B cell (primary cell): Measurements from ENCODE around the gene ANXA4. TPM values are rescaled to one million over a fixed set of nuclear protein-coding genes. Genes with fewer than 3 reads are reported as not detected.
"Not testable (repeated sequence)": the region's sequence is repeated elsewhere in the genome, so short reads cannot be mapped to it uniquely, and the experiment has no call there.

ENCODE experiments used
- ATAC-seq: fragments of 200-7000 bp; cut with Tn5 transposase; one replicate; pipeline ENCODE4 v1.10.0; 2021; ENCODE audit warnings: low read depth, mild to moderate bottlenecking, moderate number of reproducible peaks, moderate library complexity
- CTCF ChIA-PET: fragments of 350-600 bp; sonication (Branson Sonifier 250); formaldehyde crosslinking; loops from one replicate; lab custom pipeline; 2021; ENCODE audit warnings: antibody characterized with exemption, inconsistent platforms; lab: Charles Lee
- POLR2A ChIA-PET: fragments of 350-600 bp; sonication (Branson Sonifier 250); formaldehyde crosslinking; loops from one replicate; lab custom pipeline; 2021; ENCODE audit warnings: antibody characterized with exemption; lab: Charles Lee
- DNase-seq: peaks from one replicate; pipeline ENCODE4 v3.0.0; 2013
- H2AFZ ChIP-seq: 2 replicates; pipeline ENCODE4 v1.6.1; 2012; ENCODE audit warnings: mild to moderate bottlenecking, low read depth, low read length; ENCODE audit not compliant: insufficient read depth, poor library complexity, severe bottlenecking
- H3K27ac ChIP-seq, 2 donors: 1 replicate in 1 of 2; 2 replicates in 1 of 2; pipeline ENCODE4 v1.5.1; 2012 to 2013; ENCODE audit warnings: low read length in 2 of 2, mild to moderate bottlenecking in 2 of 2, moderate library complexity in 1 of 2
- H3K27me3 ChIP-seq, 4 experiments: fragments of 200-600 bp in 1 of 4; sonication (generic) in 1 of 4; replicated peaks in 1 of 4; 1 replicate in 2 of 4; 2 replicates in 2 of 4; pipeline versions ENCODE4 v1.6.1 to v1.7.0; 2013 to 2016; ENCODE audit warnings: low read length in 3 of 4, mild to moderate bottlenecking in 2 of 4, mixed read lengths in 1 of 4, moderate library complexity in 1 of 4; ENCODE audit not compliant: insufficient read depth in 4 of 4, control insufficient read depth in 3 of 4; ENCODE audit errors: control extremely low read depth in 1 of 4
- H3K36me3 ChIP-seq, 2 experiments: replicated peaks in 1 of 2; 1 replicate in 1 of 2; 2 replicates in 1 of 2; pipeline versions ENCODE4 v1.6.1 to v1.7.1; 2013; ENCODE audit warnings: low read length in 1 of 2; ENCODE audit not compliant: insufficient read depth in 2 of 2, control insufficient read depth in 1 of 2; ENCODE audit errors: control extremely low read depth in 1 of 2, extremely low read depth in 1 of 2
- H3K4me1 ChIP-seq, 2 donors: fragments of 200-600 bp in 1 of 2; sonication (generic) in 1 of 2; 1 replicate in 1 of 2; 2 replicates in 1 of 2; pipeline versions ENCODE4 v1.5.1 to v1.6.1; 2013 to 2017; ENCODE audit warnings: low read length in 2 of 2; ENCODE audit not compliant: control insufficient read depth in 2 of 2, insufficient read depth in 2 of 2
- H3K4me2 ChIP-seq: replicated peaks from 2 replicates; pipeline ENCODE3; 2012; ENCODE audit warnings: mild to moderate bottlenecking, low read depth, low read length; ENCODE audit not compliant: poor library complexity, severe bottlenecking
- H3K4me3 ChIP-seq, 5 experiments: fragments of 200-600 bp in 1 of 5; sonication (generic) in 1 of 5; 1 replicate in 3 of 5; 2 replicates in 2 of 5; pipeline versions ENCODE4 v1.5.1 to v1.7.0; 2011 to 2016; ENCODE audit warnings: low read length in 4 of 5, mild to moderate bottlenecking in 4 of 5, low read depth in 2 of 5, control low read depth in 1 of 5, moderate library complexity in 1 of 5; ENCODE audit not compliant: insufficient read depth in 1 of 5; ENCODE audit errors: control extremely low read depth in 1 of 5, extremely low read depth in 1 of 5
- H3K79me2 ChIP-seq: fragments of 200-600 bp; sonication (generic); one replicate; pipeline ENCODE4 v1.6.0; 2016; ENCODE audit warnings: low read length; ENCODE audit not compliant: control insufficient read depth, insufficient read depth
- H3K9ac ChIP-seq: fragments of 200-600 bp; sonication (generic); 2 replicates; pipeline ENCODE4 v1.6.1; 2017; ENCODE audit warnings: mild to moderate bottlenecking, low read length, moderate library complexity
- H3K9me3 ChIP-seq, 3 donors: one replicate each; pipeline versions ENCODE4 v1.6.1 to v1.7.1; 2013; ENCODE audit warnings: low read length in 2 of 3; ENCODE audit not compliant: control insufficient read depth in 2 of 3, insufficient read depth in 1 of 3; ENCODE audit errors: control extremely low read depth in 1 of 3
- H4K20me1 ChIP-seq: 2 replicates; pipeline ENCODE4 v1.6.0; 2012; ENCODE audit warnings: mild to moderate bottlenecking, low read length; ENCODE audit not compliant: insufficient read depth, control insufficient read depth, poor library complexity, severe bottlenecking
- H3K27ac Mint-ChIP-seq: one replicate; pipeline ENCODE4 v1.8.0; 2021; ENCODE audit warnings: mixed read lengths
- H3K27me3 Mint-ChIP-seq: one replicate; pipeline ENCODE4 v1.8.0; 2021; ENCODE audit warnings: mixed read lengths
- H3K4me1 Mint-ChIP-seq: one replicate; pipeline ENCODE4 v1.8.0; 2021; ENCODE audit warnings: mixed read lengths
- H3K4me3 Mint-ChIP-seq: one replicate; pipeline ENCODE4 v1.8.0; 2021; ENCODE audit warnings: mixed read lengths
- H3K9me3 Mint-ChIP-seq: one replicate; pipeline ENCODE4 v1.8.0; 2022; ENCODE audit warnings: mixed read lengths; ENCODE audit not compliant: insufficient read depth
- EZH2 ChIP-seq: IDR thresholded peaks from 2 replicates; pipeline ENCODE4 v1.6.1; 2012; ENCODE audit warnings: borderline replicate concordance, low read depth, mild to moderate bottlenecking, moderate library complexity, low read length; ENCODE audit not compliant: insufficient read depth, poor library complexity, severe bottlenecking
- WGBS: methylation state at CpG from one replicate; pipeline ENCODE4 v1.1.5; 2013; ENCODE audit warnings: missing lambda C conversion rate; ENCODE audit not compliant: insufficient coverage; 5-methylcytosine and 5-hydroxymethylcytosine counted together
- intact Hi-C: fragments of 100-400 bp; cut with micrococcal nuclease; formaldehyde crosslinking; loops from one replicate; pipeline ENCODE4 v1.10.0; 2022
- polyA plus RNA-seq: library from polyadenylated mRNA; depleted of rRNA; stranded (reverse); fragments of >200 nt; gene quantifications from 2 replicates; pipeline ENCODE4 v1.2.3, GENCODE V29; 2012
- total RNA-seq, 2 donors: library from RNA; stranded (reverse); fragments of 120-200 nt in 1 of 2; gene quantifications; 1 replicate in 1 of 2; 2 replicates in 1 of 2; pipeline versions ENCODE4 v1.2.3 to v1.2.4, GENCODE V29; 2013 to 2022
- TF ChIP-seq, protein P1 (sequence below): fragments of 200-600 bp; IDR thresholded peaks from one replicate; pipeline ENCODE4 v1.8.0; 2022; ENCODE audit warnings: antibody characterized with exemption, mild to moderate bottlenecking

ANXA4 gene
- total and polyA plus RNA-seq, 2 donors (not counting 1 experiment from before 2014, with no cell fraction given), result 28.4 to 61.7 TPM

DNA sequence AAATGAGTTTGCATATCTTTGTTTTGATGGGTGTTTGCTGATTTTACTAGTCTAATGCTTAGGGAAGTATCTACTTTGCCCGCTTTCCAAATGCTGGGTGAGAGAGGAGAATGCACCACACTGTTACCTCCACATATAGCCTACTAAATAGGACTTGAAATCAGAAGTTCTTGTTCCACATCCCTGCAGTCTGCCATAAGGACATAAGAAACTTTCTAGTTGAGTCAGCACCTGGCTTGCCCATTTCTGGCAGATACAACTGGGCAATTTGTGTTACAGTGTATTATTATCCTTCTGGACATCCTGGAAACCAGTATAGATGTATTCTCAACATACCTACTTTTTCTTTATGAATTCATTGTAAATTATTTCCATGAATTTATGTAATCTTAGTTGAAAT, 29.5 kb downstream of the ANXA4 start:
- Histone ChIP-seq H2AFZ (no peak overlapping the region), H3K4me2 (no peak overlapping the region), H3K79me2 (peaks cover 46% of the 10 kb centered on the region), H3K4me3 (no peak overlapping the region), H3K27me3 (no peaks in the 10 kb centered on the region), H3K36me3 (no peaks in the 10 kb centered on the region), H4K20me1 (no peaks in the 10 kb centered on the region), H3K9ac (no peak overlapping the region), H3K27ac (no peak overlapping the region), H3K4me1 (peaks cover 55 to 63% of the 10 kb centered on the region in 2 donors), H3K9me3 (peaks cover 0 to 6% (median 0%) of the 10 kb centered on the region in 3 donors)
- ATAC-seq (no peak), DNase-seq (no peak)
- WGBS, result no CpG with 5 or more reads among the region's 1 CpG
- no peak overlapping the region for H3K4me3 Mint-ChIP-seq
- no peak overlapping the region for H3K27ac Mint-ChIP-seq
- H3K4me1 Mint-ChIP-seq, result peaks cover 56% of the 10 kb centered on the region
- H3K9me3 Mint-ChIP-seq, result no peaks in the 10 kb centered on the region
- TF ChIP-seq EZH2, result no peak
- TF ChIP-seq, protein P1, sequence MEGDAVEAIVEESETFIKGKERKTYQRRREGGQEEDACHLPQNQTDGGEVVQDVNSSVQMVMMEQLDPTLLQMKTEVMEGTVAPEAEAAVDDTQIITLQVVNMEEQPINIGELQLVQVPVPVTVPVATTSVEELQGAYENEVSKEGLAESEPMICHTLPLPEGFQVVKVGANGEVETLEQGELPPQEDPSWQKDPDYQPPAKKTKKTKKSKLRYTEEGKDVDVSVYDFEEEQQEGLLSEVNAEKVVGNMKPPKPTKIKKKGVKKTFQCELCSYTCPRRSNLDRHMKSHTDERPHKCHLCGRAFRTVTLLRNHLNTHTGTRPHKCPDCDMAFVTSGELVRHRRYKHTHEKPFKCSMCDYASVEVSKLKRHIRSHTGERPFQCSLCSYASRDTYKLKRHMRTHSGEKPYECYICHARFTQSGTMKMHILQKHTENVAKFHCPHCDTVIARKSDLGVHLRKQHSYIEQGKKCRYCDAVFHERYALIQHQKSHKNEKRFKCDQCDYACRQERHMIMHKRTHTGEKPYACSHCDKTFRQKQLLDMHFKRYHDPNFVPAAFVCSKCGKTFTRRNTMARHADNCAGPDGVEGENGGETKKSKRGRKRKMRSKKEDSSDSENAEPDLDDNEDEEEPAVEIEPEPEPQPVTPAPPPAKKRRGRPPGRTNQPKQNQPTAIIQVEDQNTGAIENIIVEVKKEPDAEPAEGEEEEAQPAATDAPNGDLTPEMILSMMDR, result no peak
- ChIA-PET POLR2A (no interaction called here), CTCF (interaction anchor here (1.6 to 2.1 kb wide), 2 partner anchors 23 to 45 kb away, joined by 3 to 10 read pairs; no protein-coding TSS in a partner anchor)
- H3K27me3 Mint-ChIP-seq, result no peaks in the 10 kb centered on the region
- intact Hi-C loops, result no loop called here

DNA sequence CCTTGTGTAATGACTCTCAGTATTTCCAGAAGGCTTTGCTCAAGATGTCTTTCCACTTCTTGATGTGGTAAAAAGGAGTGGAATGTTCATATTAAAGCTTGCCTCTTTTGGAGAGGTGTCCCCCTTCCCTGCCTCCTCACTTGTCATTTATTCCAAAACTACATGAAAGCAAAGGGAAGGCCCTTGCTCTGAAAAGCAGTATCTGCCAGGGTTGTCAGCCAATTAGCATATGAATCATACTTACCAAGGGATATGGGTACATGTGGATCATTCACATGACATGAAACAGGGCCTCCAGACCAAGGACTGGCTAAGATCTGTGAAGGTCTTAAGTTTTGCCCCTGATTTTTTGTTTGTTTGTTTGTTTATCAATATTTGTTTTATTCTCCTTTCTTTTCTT, 31.3 kb downstream of the ANXA4 start:
- H3K9me3 Mint-ChIP-seq, result no peaks in the 10 kb centered on the region
- peaks cover 61% of the 10 kb centered on the region for H3K4me1 Mint-ChIP-seq
- no peaks in the 10 kb centered on the region for H3K27me3 Mint-ChIP-seq
- ATAC-seq (no peak), DNase-seq (no peak)
- H3K9ac ChIP-seq, result no peak overlapping the region
- H3K4me3 Mint-ChIP-seq, result no peak overlapping the region
- TF ChIP-seq, protein P1, result no peak
- no peak for TF ChIP-seq EZH2
- H3K4me1 ChIP-seq, result peaks cover 59 to 69% of the 10 kb centered on the region in 2 donors
- H3K27ac Mint-ChIP-seq, result no peak overlapping the region
- H3K27ac ChIP-seq, result peak overlapping the region in 1 of 2 donors; percentile 73
- no peak overlapping the region for H3K4me3 ChIP-seq
- no peaks in the 10 kb centered on the region for H4K20me1 ChIP-seq
- CTCF ChIA-PET, result interaction anchor here (1.6 to 1.9 kb wide), 2 partner anchors 21 to 48 kb away, joined by 3 to 5 read pairs; no protein-coding TSS in a partner anchor
- H3K36me3 ChIP-seq, result no peaks in the 10 kb centered on the region
- POLR2A ChIA-PET, result no interaction called here
- peaks cover 45% of the 10 kb centered on the region for H3K79me2 ChIP-seq
- H3K9me3 ChIP-seq, result peaks cover 0 to 13% (median 2%) of the 10 kb centered on the region in 3 donors
- no peak overlapping the region for H3K4me2 ChIP-seq
- intact Hi-C loops, result no loop called here
- no peaks in the 10 kb centered on the region for H3K27me3 ChIP-seq
- H2AFZ ChIP-seq, result no peak overlapping the region

DNA sequence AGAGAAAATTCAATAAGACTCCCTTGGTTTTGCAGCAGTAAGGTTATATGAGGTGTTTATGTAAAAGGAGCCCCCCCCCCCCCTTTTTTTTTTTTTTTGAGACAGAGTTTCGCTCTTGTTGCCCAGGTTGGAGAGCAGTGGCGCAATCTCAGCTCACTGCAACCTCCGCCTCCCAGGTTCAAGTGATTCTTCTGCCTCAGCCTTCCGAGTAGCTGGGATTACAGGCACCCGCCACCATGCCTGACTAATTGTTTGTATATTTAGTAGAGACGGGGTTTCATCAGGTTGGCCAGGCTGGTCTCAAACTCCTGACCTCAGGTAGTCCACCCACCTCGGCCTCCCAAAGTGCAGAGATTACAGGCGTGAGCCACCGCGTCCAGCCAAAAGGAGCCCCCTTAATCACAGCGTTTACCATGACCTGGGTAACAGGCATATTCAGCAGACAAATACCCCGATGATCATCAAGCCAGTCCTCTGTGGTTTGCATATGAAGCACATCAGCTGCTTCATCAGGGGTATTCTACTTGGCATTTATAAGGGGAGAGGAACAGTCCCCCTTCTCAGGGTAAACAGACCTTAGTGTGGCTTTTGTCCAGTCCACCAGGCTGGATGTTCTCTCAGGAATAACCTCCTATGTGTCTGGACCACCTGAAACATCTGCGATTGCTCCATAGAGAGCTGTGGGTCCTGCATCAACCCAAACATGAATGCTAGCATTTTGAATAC, 32.5 kb downstream of the ANXA4 start:
- H3K79me2 ChIP-seq, result peaks cover 34% of the 10 kb centered on the region
- peak overlapping the region; percentile 51 to 73 for H3K27ac ChIP-seq
- H3K9me3 Mint-ChIP-seq, H3K36me3 ChIP-seq, DNase-seq, H4K20me1 ChIP-seq, H3K27me3 Mint-ChIP-seq, POLR2A ChIA-PET, H3K27me3 ChIP-seq, ATAC-seq, intact Hi-C loops: not testable (repeated sequence)
- peak overlapping the region; percentile 71 for H3K4me3 Mint-ChIP-seq
- CTCF ChIA-PET, result interaction anchor here (0.6 to 3.4 kb wide), 3 partner anchors 32 to 50 kb away, joined by 3 to 17 read pairs (median 3); no protein-coding TSS in a partner anchor
- H3K9me3 ChIP-seq, result peaks cover 0 to 13% (median 2%) of the 10 kb centered on the region in 3 donors
- H2AFZ ChIP-seq, result peak overlapping the region; percentile 34
- peak overlapping the region; percentile 86 for H3K27ac Mint-ChIP-seq
- peak overlapping the region; percentile 75 for H3K4me2 ChIP-seq
- WGBS, result 83% methylated on average over 7 of the region's 13 CpGs
- H3K9ac ChIP-seq, result peak overlapping the region; percentile 56
- H3K4me3 ChIP-seq, result peak overlapping the region in 3 of 5 experiments; percentile 41 to 59 (median 48)
- H3K4me1 ChIP-seq, result peaks cover 59 to 68% of the 10 kb centered on the region in 2 donors
- H3K4me1 Mint-ChIP-seq, result peaks cover 61% of the 10 kb centered on the region
